Hepatocyte (in vitro differentiated cells): ENCODE measurements around the gene ZNF689. TPM values are rescaled to one million over a fixed set of nuclear protein-coding genes. Genes with fewer than 3 reads are reported as not detected.

ENCODE experiments used
- DNase-seq: peaks from one replicate; pipeline ENCODE4 v3.0.0-alpha.2; 2016; ENCODE audit warnings: low spot score
- H2AFZ ChIP-seq: fragments of 200-600 bp; sonication (generic); 2 replicates; pipeline ENCODE4 v1.6.0; 2016; ENCODE audit warnings: antibody characterized with exemption, mild to moderate bottlenecking
- H3K27ac ChIP-seq: fragments of 200-600 bp; sonication (generic); 2 replicates; pipeline ENCODE4 v1.5.1; 2016; ENCODE audit warnings: mild to moderate bottlenecking
- H3K27me3 ChIP-seq: fragments of 200-600 bp; sonication (generic); 2 replicates; pipeline ENCODE4 v1.6.1; 2016
- H3K36me3 ChIP-seq: fragments of 200-600 bp; sonication (generic); replicated peaks from 2 replicates; pipeline ENCODE4 v1.5.1; 2016; ENCODE audit warnings: low read depth; ENCODE audit not compliant: insufficient read depth
- H3K4me1 ChIP-seq: fragments of 200-600 bp; sonication (generic); 2 replicates; pipeline ENCODE4 v1.5.1; 2016; ENCODE audit warnings: mild to moderate bottlenecking, moderate library complexity; ENCODE audit not compliant: insufficient read depth
- H3K4me2 ChIP-seq: fragments of 200-600 bp; sonication (generic); 2 replicates; pipeline ENCODE4 v1.6.0; 2016
- H3K4me3 ChIP-seq: fragments of 200-600 bp; sonication (generic); 2 replicates; pipeline ENCODE4 v1.5.1; 2016; ENCODE audit warnings: mild to moderate bottlenecking
- H3K79me2 ChIP-seq: fragments of 200-600 bp; sonication (generic); 2 replicates; pipeline ENCODE4 v1.6.0; 2017; ENCODE audit warnings: mild to moderate bottlenecking
- H3K9me2 ChIP-seq: fragments of 200-600 bp; sonication (generic); replicated peaks from 2 replicates; pipeline ENCODE4 v1.6.0; 2017; ENCODE audit warnings: mild to moderate bottlenecking; ENCODE audit not compliant: insufficient read depth
- H3K9me3 ChIP-seq: fragments of 200-600 bp; sonication (generic); 2 replicates; pipeline ENCODE4 v1.5.1; 2016; ENCODE audit warnings: low read depth, mild to moderate bottlenecking
- H4K20me1 ChIP-seq: fragments of 200-600 bp; sonication (generic); 2 replicates; pipeline ENCODE4 v1.6.0; 2016; ENCODE audit warnings: mild to moderate bottlenecking; ENCODE audit not compliant: insufficient read depth, poor library complexity, severe bottlenecking
- CTCF ChIP-seq: fragments of 200-600 bp; sonication (generic); IDR thresholded peaks from 2 replicates; pipeline ENCODE4 v1.5.1; 2016; ENCODE audit warnings: antibody characterized with exemption, mild to moderate bottlenecking; ENCODE audit not compliant: poor library complexity
- EZH2 ChIP-seq: fragments of 200-600 bp; sonication (generic); IDR thresholded peaks from 2 replicates; pipeline ENCODE4 v1.6.1; 2016; ENCODE audit warnings: antibody characterized with exemption, mild to moderate bottlenecking, borderline replicate concordance
- EZH2phosphoT487 ChIP-seq: fragments of 200-600 bp; sonication (generic); IDR thresholded peaks from one replicate; pipeline ENCODE4 v1.6.1; 2018; ENCODE audit warnings: antibody characterized with exemption, mild to moderate bottlenecking, low read depth, moderate library complexity; ENCODE audit not compliant: unreplicated experiment, severe bottlenecking
- WGBS: methylation state at CpG from one replicate; pipeline ENCODE4 v1.1.6; 2016; ENCODE audit warnings: low lambda C conversion rate; ENCODE audit errors: missing lambda C conversion rate; 5-methylcytosine and 5-hydroxymethylcytosine counted together
- polyA plus RNA-seq: library from polyadenylated mRNA; unstranded; fragments of >200 nt; fragmentation: Nextera tagmentation; extraction: Ambion mirVana; gene quantifications from 2 replicates; pipeline ENCODE4 v1.2.1, GENCODE V29; 2016
- total RNA-seq: library from RNA; depleted of rRNA; stranded (reverse); fragments of >200 nt; gene quantifications from 2 replicates; pipeline ENCODE4 v1.2.3, GENCODE V29; 2014

ZNF689 gene
- total and polyA plus RNA-seq, 2 experiments from 2014 or later, result 8.0 to 8.7 TPM

DNA sequence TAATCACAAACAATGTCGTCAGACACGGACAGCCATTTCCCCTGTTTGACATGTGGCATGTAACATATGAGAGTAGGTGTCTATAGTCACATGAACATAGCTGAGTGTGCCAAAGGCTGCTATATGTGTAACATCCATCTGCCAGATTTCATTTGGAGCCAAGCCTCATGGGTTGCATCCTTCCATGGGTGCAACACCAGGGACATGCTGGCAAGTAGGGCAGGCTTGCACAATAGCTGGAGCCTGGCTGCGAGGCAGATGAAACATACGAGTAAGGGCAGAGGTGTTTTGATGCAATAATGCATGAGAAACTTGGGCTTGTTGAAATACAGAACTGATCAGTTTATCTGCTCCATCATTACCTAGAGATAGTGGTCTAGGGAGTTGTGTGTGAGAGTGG is 9.0 kb upstream of the ZNF689 start:
- no peak overlapping the region for H3K4me2 ChIP-seq
- no peaks in the 10 kb centered on the region for H3K79me2 ChIP-seq
- H3K27ac ChIP-seq, result peak overlapping the region; percentile 36
- WGBS, result 88% methylated on average over 4 of the region's 4 CpGs
- no peak overlapping the region for H3K4me3 ChIP-seq
- no peaks in the 10 kb centered on the region for H4K20me1 ChIP-seq
- no peaks in the 10 kb centered on the region for H3K27me3 ChIP-seq
- TF ChIP-seq EZH2phosphoT487 (no peak), CTCF (no peak), EZH2 (no peak)
- H3K9me2 ChIP-seq, result no peaks in the 10 kb centered on the region
- H3K36me3 ChIP-seq, result no peaks in the 10 kb centered on the region
- H3K4me1 ChIP-seq, result no peaks in the 10 kb centered on the region
- H3K9me3 ChIP-seq, result no peaks in the 10 kb centered on the region
- H2AFZ ChIP-seq, result no peak overlapping the region
- no peak for DNase-seq

- H3K27me3 ChIP-seq, result no peaks in the 10 kb centered on the region
- H3K79me2 ChIP-seq, result no peaks in the 10 kb centered on the region
- no peaks in the 10 kb centered on the region for H4K20me1 ChIP-seq
- H3K4me3 ChIP-seq, result no peak overlapping the region
- peak; percentile 45 for DNase-seq
- no peaks in the 10 kb centered on the region for H3K9me3 ChIP-seq
- H3K36me3 ChIP-seq, result no peaks in the 10 kb centered on the region
- TF ChIP-seq EZH2 (no peak), CTCF (peak; percentile 32)
- no peak overlapping the region for H2AFZ ChIP-seq
- H3K9me2 ChIP-seq, result no peaks in the 10 kb centered on the region
- H3K4me1 ChIP-seq, result no peaks in the 10 kb centered on the region
- WGBS, result 50% methylated on average over 12 of the region's 12 CpGs
- no peak overlapping the region for H3K27ac ChIP-seq
- H3K4me2 ChIP-seq, result no peak overlapping the region
These were observed 5.3 kb upstream of the ZNF689 start for GRCh38 chr16:30615358-30616091.

GRCh38 chr16:30609002-30609925 is 925 bp downstream of the ZNF689 start:
- peak overlapping the region; percentile 90 for H3K4me2 ChIP-seq
- no peaks in the 10 kb centered on the region for H3K27me3 ChIP-seq
- no peaks in the 10 kb centered on the region for H3K9me2 ChIP-seq
- no peaks in the 10 kb centered on the region for H4K20me1 ChIP-seq
- peaks cover 23% of the 10 kb centered on the region for H3K79me2 ChIP-seq
- peak overlapping the region; percentile 97 for H2AFZ ChIP-seq
- no peaks in the 10 kb centered on the region for H3K36me3 ChIP-seq
- H3K9me3 ChIP-seq, result no peaks in the 10 kb centered on the region
- H3K4me3 ChIP-seq, result peak overlapping the region; percentile 90
- peaks cover 4% of the 10 kb centered on the region for H3K4me1 ChIP-seq
- WGBS, result 15% methylated on average over 39 of the region's 40 CpGs
- peak overlapping the region; percentile 97 for H3K27ac ChIP-seq
- TF ChIP-seq EZH2phosphoT487 (no peak), EZH2 (no peak), CTCF (no peak)
- DNase-seq, result peak; percentile 69
